Upper lobe of right lung (tissue), 1 donor: ENCODE measurements around the gene CLTCL1. TPM values are rescaled to one million over a fixed set of nuclear protein-coding genes. Genes with fewer than 3 reads are reported as not detected.
"Not testable (repeated sequence)": the region's sequence is repeated elsewhere in the genome, so short reads cannot be mapped to it uniquely, and the experiment has no call there.

Experiments used
- ATAC-seq: fragments of 200-7000 bp; cut with Tn5 transposase; one replicate; pipeline ENCODE4 v1.9.1; 2020; ENCODE audit warnings: mild to moderate bottlenecking, moderate library complexity
- DNase-seq: peaks from one replicate; pipeline ENCODE4 v3.0.0-alpha.2; 2020
- H3K27ac ChIP-seq: fragments of 200-600 bp; one replicate; pipeline ENCODE4 v1.8.0; 2022
- H3K27me3 ChIP-seq: fragments of 200-600 bp; one replicate; pipeline ENCODE4 v1.8.0; 2022; ENCODE audit warnings: mild to moderate bottlenecking
- H3K36me3 ChIP-seq: fragments of 200-600 bp; one replicate; pipeline ENCODE4 v1.8.0; 2022
- H3K4me1 ChIP-seq: fragments of 200-600 bp; one replicate; pipeline ENCODE4 v1.8.0; 2022
- H3K4me3 ChIP-seq: fragments of 200-600 bp; one replicate; pipeline ENCODE4 v1.8.0; 2022; ENCODE audit warnings: mild to moderate bottlenecking
- H3K9me3 ChIP-seq: fragments of 200-600 bp; one replicate; pipeline ENCODE4 v1.8.0; 2022
- CTCF ChIP-seq: fragments of 200-600 bp; IDR thresholded peaks from one replicate; pipeline ENCODE4 v1.8.0; 2022; ENCODE audit warnings: antibody characterized with exemption
- intact Hi-C: fragments of 100-400 bp; cut with DNase I; formaldehyde crosslinking; loops from one replicate; pipeline ENCODE4 v1.11.0; 2022
- total RNA-seq: library from RNA; stranded (reverse); fragmentation: NEBNext Ultra II Directional; extraction: Animal tissue kit (Norgen Biotek cat#: 25700); gene quantifications from one replicate; pipeline ENCODE4 v1.2.1, GENCODE V29; 2021
- donor health status: DM: no; HTN: yes; CAD: no; lungs with severe emphysema.

Gene CLTCL1
- total RNA-seq, 1 donor from 2014 or later, result 4.3 TPM

DNA sequence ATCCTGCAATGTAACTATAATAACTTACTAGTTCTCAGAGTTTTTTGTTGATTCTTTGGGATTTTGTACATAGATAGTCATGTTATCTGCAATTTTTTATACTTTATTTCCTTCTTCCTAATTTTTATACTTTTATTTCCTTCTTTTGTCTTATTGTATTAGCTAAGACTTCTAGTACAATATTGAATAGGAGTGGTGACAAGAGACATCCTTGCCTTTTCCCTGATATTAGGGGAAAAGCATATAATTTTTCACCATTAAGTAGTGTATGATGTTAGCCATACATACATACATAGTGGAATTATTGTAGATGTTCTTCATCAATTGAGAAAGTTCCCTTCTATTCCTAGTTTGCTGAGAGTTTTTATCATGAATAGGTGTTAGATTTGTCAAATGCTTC lies 27.8 kb upstream of the CLTCL1 start:
- intact Hi-C loops, result no loop called here

GRCh38 chr22:19317865-19318264 lies 26.3 kb upstream of the CLTCL1 start:
- Histone ChIP-seq H3K27ac (no peak overlapping the region), H3K36me3 (no peaks in the 10 kb centered on the region), H3K27me3 (no peaks in the 10 kb centered on the region), H3K4me1 (no peaks in the 10 kb centered on the region), H3K4me3 (no peak overlapping the region), H3K9me3 (peaks cover 29% of the 10 kb centered on the region)
- DNase-seq, result no peak
- no peak for TF ChIP-seq CTCF
- ATAC-seq, result no peak
- intact Hi-C loops, result no loop called here

More for the DNA sequence above, 27.8 kb upstream of the CLTCL1 start:
- TF ChIP-seq CTCF, result no peak
- Histone ChIP-seq H3K9me3 (peaks cover 29% of the 10 kb centered on the region), H3K4me3 (no peak overlapping the region), H3K4me1 (no peaks in the 10 kb centered on the region), H3K36me3 (no peaks in the 10 kb centered on the region), H3K27ac (no peak overlapping the region), H3K27me3 (no peaks in the 10 kb centered on the region)
- DNase-seq (no peak), ATAC-seq (no peak)

GRCh38 chr22:19307872-19308271 lies 16.4 kb upstream of the CLTCL1 start:
- H3K4me3 ChIP-seq, result no peak overlapping the region
- no peak overlapping the region for H3K27ac ChIP-seq
- TF ChIP-seq CTCF, result no peak
- intact Hi-C loops, result no loop called here
- ATAC-seq (no peak), DNase-seq (no peak)
- H3K27me3 ChIP-seq, result no peaks in the 10 kb centered on the region
- H3K9me3 ChIP-seq, result no peaks in the 10 kb centered on the region
- H3K36me3 ChIP-seq, result no peaks in the 10 kb centered on the region
- H3K4me1 ChIP-seq, result no peaks in the 10 kb centered on the region

- ATAC-seq, H3K4me1 ChIP-seq, intact Hi-C loops, H3K4me3 ChIP-seq, DNase-seq, H3K27me3 ChIP-seq, H3K9me3 ChIP-seq, H3K27ac ChIP-seq, H3K36me3 ChIP-seq: not testable (repeated sequence)
Observed at GRCh38 chr22:19306535-19306934, 15.0 kb upstream of the CLTCL1 start.

- Histone ChIP-seq H3K4me1 (no peaks in the 10 kb centered on the region), H3K9me3 (no peaks in the 10 kb centered on the region), H3K4me3 (no peak overlapping the region), H3K36me3 (no peaks in the 10 kb centered on the region), H3K27ac (no peak overlapping the region), H3K27me3 (no peaks in the 10 kb centered on the region)
- ATAC-seq (no peak), DNase-seq (no peak)
- TF ChIP-seq CTCF, result no peak
- intact Hi-C loops, result no loop called here
Observed at GRCh38 chr22:19304547-19304946, 13.0 kb upstream of the CLTCL1 start.

DNA sequence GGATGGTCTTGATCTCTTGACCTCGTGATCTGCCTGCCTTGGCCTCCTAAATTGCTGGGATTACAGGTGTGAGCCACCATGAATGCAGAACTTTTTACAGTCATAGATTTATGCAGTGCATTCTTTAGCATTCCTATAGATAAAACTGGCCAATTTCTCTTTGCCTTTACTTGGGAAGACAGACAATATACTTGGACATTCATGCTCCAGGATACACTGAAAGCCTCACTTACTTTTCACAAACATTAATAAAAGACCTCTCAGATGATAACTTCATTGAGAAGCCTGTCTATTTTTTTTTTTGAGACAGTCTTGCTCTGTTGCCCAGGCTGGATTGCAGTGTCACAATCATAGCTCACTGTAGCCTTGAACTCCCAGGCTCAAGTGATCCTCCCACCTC lies 12.3 kb upstream of the CLTCL1 start:
- ATAC-seq, result no peak
- intact Hi-C loops, result no loop called here
- no peaks in the 10 kb centered on the region for H3K9me3 ChIP-seq

More for the DNA sequence above, 12.3 kb upstream of the CLTCL1 start:
- no peak for DNase-seq
- H3K27ac ChIP-seq, result no peak overlapping the region
- H3K4me1 ChIP-seq, result no peaks in the 10 kb centered on the region
- H3K4me3 ChIP-seq, result no peak overlapping the region
- TF ChIP-seq CTCF, result no peak
- H3K27me3 ChIP-seq, result no peaks in the 10 kb centered on the region
- no peaks in the 10 kb centered on the region for H3K36me3 ChIP-seq
